VCaP (cell line): ENCODE data around the gene DHRS7B.
"Not testable (repeated sequence)": the region's sequence is repeated elsewhere in the genome, so short reads cannot be mapped to it uniquely, and the experiment has no call there.

Experiments used
- H3K27ac ChIP-seq: fragments of 450-650 bp; 2 replicates; pipeline ENCODE4 v1.5.1; 2017
- CTCF ChIP-seq: fragments of 450-650 bp; conservative IDR thresholded peaks from 2 replicates; pipeline ENCODE4 v1.5.1; 2017; ENCODE audit warnings: mild to moderate bottlenecking, moderate library complexity

The DHRS7B gene

GRCh38 chr17:21143695-21144094 lies 16.9 kb downstream of the DHRS7B start:
- TF ChIP-seq CTCF = no peak
- no peak overlapping the region for H3K27ac ChIP-seq

DNA sequence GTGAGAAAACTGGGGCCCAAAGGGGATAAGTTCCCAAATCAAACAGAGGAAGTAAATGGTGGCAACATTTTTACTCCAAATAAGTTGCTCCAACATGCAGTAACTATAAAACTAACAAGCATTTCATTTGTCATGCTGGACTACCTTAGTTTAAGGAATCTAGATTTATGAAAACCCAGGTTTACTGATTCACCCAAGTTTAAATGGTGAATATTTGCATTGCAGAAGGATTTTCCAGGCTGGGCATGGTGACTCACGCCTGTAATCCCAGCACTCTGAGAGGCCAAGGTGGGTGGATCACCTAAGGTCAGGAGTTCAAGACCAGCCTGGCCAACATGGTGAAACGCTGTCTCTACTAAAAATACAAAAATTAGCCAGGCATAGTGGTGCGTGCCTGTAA lies 17.5 kb downstream of the DHRS7B start:
- not testable (repeated sequence) for H3K27ac ChIP-seq

DNA sequence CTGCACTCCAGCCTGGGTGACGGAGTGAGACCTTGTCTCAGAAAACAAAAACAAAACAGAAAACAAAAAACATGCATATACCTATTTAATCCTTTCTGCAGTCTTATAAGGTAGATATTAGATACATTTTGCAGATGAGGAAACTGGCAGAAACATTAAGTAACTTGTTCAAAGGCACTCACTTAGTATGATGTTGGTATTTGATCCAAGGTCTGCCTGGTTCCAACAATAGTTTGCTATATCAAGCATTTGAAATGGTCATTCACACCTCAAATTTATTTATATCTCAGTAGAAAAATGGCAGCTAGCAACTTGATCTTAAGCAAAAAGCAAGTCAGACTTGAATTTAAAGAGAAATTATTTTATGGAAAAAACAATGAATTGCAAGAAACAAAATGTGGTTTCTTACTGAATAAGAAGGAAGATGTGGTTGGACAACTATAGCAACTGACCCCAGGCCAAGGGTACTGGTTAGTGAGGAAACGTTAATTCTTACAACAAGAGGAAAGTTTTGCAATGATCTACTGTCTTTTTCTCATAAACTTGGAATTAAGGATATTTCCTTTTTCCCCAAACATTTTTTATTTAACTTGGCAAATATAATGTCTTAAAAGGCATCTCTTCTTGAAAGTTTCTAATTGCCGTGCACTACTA lies 19.7 kb downstream of the DHRS7B start:
- no peak for TF ChIP-seq CTCF
- H3K27ac ChIP-seq = no peak overlapping the region

GRCh38 chr17:21149621-21150020 lies 22.9 kb downstream of the DHRS7B start:
- TF ChIP-seq CTCF = no peak

DNA sequence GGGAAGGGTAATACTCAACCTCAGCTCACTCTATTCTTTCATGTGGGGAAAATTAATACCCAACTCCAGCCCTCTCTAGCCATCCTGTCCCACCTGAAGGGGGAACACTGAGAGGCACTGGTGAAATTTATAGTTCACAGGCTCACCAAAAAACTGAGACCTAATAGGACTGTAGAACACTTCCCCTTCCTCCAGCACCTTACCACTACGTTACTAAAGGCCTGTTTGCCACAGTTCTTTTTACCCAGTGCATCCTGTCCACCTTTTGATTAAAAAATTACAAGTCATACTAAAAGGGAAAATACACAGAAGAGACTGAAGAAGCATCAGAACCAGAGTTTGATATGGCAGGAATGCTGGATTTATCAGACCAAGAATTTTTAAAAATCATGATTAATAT lies 26.0 kb downstream of the DHRS7B start:
- TF ChIP-seq CTCF = no peak
- H3K27ac ChIP-seq = no peak overlapping the region

More at GRCh38 chr17:21149621-21150020, 22.9 kb downstream of the DHRS7B start:
- H3K27ac ChIP-seq = no peak overlapping the region

DNA sequence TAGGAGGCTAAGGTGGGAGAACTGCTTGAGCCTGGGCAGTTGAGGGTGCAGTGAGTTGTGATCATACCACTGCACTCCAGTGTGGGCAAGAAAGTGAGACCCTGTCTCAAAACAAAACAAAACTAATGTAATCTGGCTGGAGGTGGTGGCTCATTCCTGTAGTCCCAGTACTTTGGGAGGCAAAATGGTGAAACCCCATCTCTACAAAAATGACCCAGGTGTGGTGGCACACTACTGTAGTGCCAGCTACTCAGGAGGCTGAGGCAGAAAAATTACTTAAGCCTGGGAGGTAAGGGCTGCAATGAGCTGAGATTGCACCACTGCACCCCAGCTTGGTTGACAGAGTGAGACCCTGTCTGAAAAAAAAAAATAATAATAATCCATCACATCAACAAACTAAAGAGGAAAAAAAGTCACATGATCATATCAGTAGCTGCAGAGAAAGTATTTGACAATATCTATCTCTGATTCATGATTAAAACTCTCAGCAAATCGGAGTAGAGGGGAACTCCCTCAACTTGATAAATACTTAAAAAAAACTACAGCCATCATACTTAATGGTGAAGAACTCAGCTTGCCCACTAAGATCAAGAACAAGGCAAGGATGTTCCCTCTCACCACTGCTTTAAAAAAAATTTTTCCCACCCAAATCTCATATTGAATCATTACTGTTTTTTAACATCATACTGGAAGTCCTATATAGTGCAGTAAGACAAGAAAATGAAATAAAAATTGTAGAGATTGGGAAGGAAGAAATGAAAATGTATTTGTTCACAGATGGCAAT lies 31.0 kb downstream of the DHRS7B start:
- no peak overlapping the region for H3K27ac ChIP-seq
- TF ChIP-seq CTCF = no peak

DNA sequence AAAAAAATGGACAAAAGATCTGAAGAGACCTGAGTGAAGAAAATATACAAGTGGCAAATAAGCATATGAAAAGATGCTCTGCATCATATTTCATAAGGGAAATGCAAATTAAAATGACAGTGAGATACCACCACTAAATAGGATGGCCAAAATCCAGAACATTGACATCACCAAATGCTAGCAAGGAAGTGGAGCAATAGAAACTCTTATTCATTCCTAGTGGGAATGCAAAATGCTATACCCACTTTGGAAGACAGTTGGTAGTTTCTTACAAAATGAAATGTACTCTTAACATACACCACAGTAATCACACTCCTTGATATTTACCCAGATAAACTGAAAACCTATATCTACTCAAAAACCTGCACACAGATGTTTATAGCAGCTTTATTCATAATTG lies 33.6 kb downstream of the DHRS7B start:
- TF ChIP-seq CTCF = no peak
- H3K27ac ChIP-seq = no peak overlapping the region
